GM23338 (cell line): ENCODE measurements around the gene DPPA2.

Experiments used
- CTCF ChIP-seq, 2 experiments: fragments of 200-600 bp in 1 of 2; sonication (generic) in 1 of 2; conservative IDR thresholded peaks; 2 replicates each; pipeline versions ENCODE4 v1.5.1 to v1.6.1; 2016 to 2017; ENCODE audit warnings: antibody characterized with exemption in 2 of 2, low read depth in 2 of 2, mild to moderate bottlenecking in 2 of 2, moderate library complexity in 1 of 2
- ETS1 ChIP-seq: IDR thresholded peaks from 2 replicates; pipeline ENCODE4 v1.6.1; 2016; ENCODE audit warnings: antibody characterized with exemption
- EZH2 ChIP-seq: fragments of 200-600 bp; sonication (generic); IDR thresholded peaks from one replicate; pipeline ENCODE4 v1.8.0; 2017; ENCODE audit warnings: antibody characterized with exemption, mild to moderate bottlenecking, low read depth; ENCODE audit not compliant: unreplicated experiment
- JUNB ChIP-seq: IDR thresholded peaks from one replicate; pipeline ENCODE4 v1.6.1; 2016; ENCODE audit warnings: antibody characterized with exemption; ENCODE audit not compliant: unreplicated experiment
- POLR2AphosphoS5 ChIP-seq: IDR thresholded peaks from 2 replicates; pipeline ENCODE4 v1.6.1; 2016; ENCODE audit warnings: antibody characterized with exemption, low read depth

GRCh38 chr3:109328202-109328601, 11.9 kb upstream of the DPPA2 start:
- no peak for TF ChIP-seq CTCF (conservative IDR thresholded peaks at IDR 0.05; ENCODE audit: low read depth in 2 of 2)
- TF ChIP-seq EZH2 = no peak
- no peak for TF ChIP-seq ETS1
- no peak for TF ChIP-seq POLR2AphosphoS5
- no peak for TF ChIP-seq JUNB
